Transverse colon (tissue), 4 donors: ENCODE measurements around the gene LAMA2. TPM values are rescaled to one million over a fixed set of nuclear protein-coding genes. Genes with fewer than 3 reads are reported as not detected.

Experiments used
- DNase-seq: peaks from one replicate; pipeline ENCODE4 v3.0.0-alpha.2; 2019
- H3K27ac ChIP-seq, 4 donors: fragments of 200-600 bp; sonication (generic); 2 replicates each; pipeline ENCODE4 v1.5.1; 2016 to 2018; ENCODE audit warnings: inconsistent platforms in 4 of 4
- H3K27me3 ChIP-seq: fragments of 200-600 bp; sonication (generic); 2 replicates; pipeline ENCODE4 v1.5.1; 2017; ENCODE audit warnings: inconsistent platforms
- H3K36me3 ChIP-seq, 4 donors: fragments of 200-600 bp; sonication (generic); 2 replicates each; pipeline ENCODE4 v1.5.1; 2017 to 2019; ENCODE audit warnings: inconsistent platforms in 4 of 4
- H3K4me1 ChIP-seq, 4 donors: fragments of 200-600 bp; sonication (generic); 2 replicates each; pipeline ENCODE4 v1.5.1; 2017 to 2020; ENCODE audit warnings: inconsistent platforms in 4 of 4
- H3K4me3 ChIP-seq, 4 donors: fragments of 200-600 bp; sonication (generic); 1 replicate in 1 of 4; 2 replicates in 3 of 4; pipeline versions ENCODE4 v1.5.1 to v1.6.1; 2017 to 2019; ENCODE audit warnings: inconsistent platforms in 4 of 4
- H3K9me3 ChIP-seq, 2 donors: fragments of 200-600 bp; sonication (generic); 2 replicates each; pipeline ENCODE4 v1.5.1; 2017 to 2019; ENCODE audit warnings: inconsistent platforms in 2 of 2
- EP300 ChIP-seq: sonication (generic); formaldehyde crosslinking; IDR thresholded peaks from one replicate; pipeline ENCODE4 v1.6.1; 2017; ENCODE audit warnings: antibody characterized with exemption, low read depth
- POLR2A ChIP-seq: fragments of 450-650 bp; IDR thresholded peaks from one replicate; pipeline ENCODE4 v1.6.1; 2016; ENCODE audit warnings: antibody characterized with exemption, mild to moderate bottlenecking, moderate library complexity
- POLR2AphosphoS5 ChIP-seq, 3 donors: sonication (generic); formaldehyde crosslinking; IDR thresholded peaks; one replicate each; pipeline ENCODE4 v1.6.1; 2016; ENCODE audit warnings: antibody characterized with exemption in 3 of 3
- WGBS, 2 donors: methylation state at CpG; one replicate each; pipeline ENCODE4 v1.1.5; 2018; ENCODE audit warnings: low coverage in 1 of 2; 5-methylcytosine and 5-hydroxymethylcytosine counted together
- in situ Hi-C, 4 donors: fragments of 200-750 bp; cut with MboI; loops; one replicate each; pipeline versions ENCODE4 v1.15.0 to v1.15.1; 2017; ENCODE audit warnings: low sequenced_read_pairs in 3 of 4, low pct_ligation_motif_present in 1 of 4, low pct_unique_long_range_greater_than_20kb in 1 of 4
- intact Hi-C: fragments of 100-400 bp; cut with DNase I; formaldehyde crosslinking; loops from one replicate; pipeline ENCODE4 v1.15.1; 2023; ENCODE audit warnings: low total_unique reads
- total RNA-seq, 4 donors: library from RNA; depleted of rRNA; stranded (reverse); fragments of >200 nt; gene quantifications; one replicate each; pipeline ENCODE4 v1.1.0, GENCODE V29; 2016
- TF ChIP-seq, protein P1 (sequence below), 5 experiments: fragments of 200-600 bp in 3 of 5; fragments of 450-650 bp in 2 of 5; sonication (generic) in 3 of 5; IDR thresholded peaks; 1 replicate in 2 of 5; 2 replicates in 3 of 5; pipeline ENCODE4 v1.5.1; 2016 to 2017; ENCODE audit warnings: antibody characterized with exemption in 5 of 5, inconsistent platforms in 3 of 5, mild to moderate bottlenecking in 2 of 5, moderate library complexity in 1 of 5

LAMA2 gene
- total RNA-seq, 4 donors from 2014 or later, result 12.3 to 43.0 (median 32.1) TPM

DNA sequence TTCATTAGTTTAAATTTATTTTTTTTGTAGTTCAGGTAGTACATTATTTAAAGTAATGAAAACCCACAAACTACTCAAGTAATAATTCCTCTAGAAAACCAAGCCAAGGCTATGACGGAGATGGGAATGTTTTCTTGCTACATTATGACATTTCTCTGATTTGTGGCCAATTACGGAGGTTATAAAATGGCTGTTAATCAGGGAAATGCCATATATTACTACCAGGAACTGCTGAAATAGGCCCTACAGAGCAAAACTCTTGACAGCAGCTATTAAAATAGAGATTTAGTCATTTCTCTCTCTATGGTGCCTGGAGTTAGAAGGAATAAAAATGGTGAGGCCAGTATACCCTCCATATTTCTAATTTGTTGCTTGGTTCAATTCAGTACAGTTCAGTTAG is 547.0 kb downstream of the LAMA2 start:
- H3K9me3 ChIP-seq, result no peaks in the 10 kb centered on the region
- no peaks in the 10 kb centered on the region for H3K27me3 ChIP-seq
- H3K4me3 ChIP-seq, result no peak overlapping the region
- no peak overlapping the region for H3K27ac ChIP-seq
- in situ Hi-C loops (no loop called here), intact Hi-C loops (no loop called here)
- H3K36me3 ChIP-seq, result no peaks in the 10 kb centered on the region
- DNase-seq, result no peak
- no peaks in the 10 kb centered on the region for H3K4me1 ChIP-seq
- TF ChIP-seq POLR2AphosphoS5 (IDR thresholded peaks at IDR 0.05) (no peak), POLR2A (no peak), EP300 (no peak)
- TF ChIP-seq, protein P1, sequence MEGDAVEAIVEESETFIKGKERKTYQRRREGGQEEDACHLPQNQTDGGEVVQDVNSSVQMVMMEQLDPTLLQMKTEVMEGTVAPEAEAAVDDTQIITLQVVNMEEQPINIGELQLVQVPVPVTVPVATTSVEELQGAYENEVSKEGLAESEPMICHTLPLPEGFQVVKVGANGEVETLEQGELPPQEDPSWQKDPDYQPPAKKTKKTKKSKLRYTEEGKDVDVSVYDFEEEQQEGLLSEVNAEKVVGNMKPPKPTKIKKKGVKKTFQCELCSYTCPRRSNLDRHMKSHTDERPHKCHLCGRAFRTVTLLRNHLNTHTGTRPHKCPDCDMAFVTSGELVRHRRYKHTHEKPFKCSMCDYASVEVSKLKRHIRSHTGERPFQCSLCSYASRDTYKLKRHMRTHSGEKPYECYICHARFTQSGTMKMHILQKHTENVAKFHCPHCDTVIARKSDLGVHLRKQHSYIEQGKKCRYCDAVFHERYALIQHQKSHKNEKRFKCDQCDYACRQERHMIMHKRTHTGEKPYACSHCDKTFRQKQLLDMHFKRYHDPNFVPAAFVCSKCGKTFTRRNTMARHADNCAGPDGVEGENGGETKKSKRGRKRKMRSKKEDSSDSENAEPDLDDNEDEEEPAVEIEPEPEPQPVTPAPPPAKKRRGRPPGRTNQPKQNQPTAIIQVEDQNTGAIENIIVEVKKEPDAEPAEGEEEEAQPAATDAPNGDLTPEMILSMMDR (IDR thresholded peaks at IDR 0.05), result no peak
- WGBS, 2 donors, result 69 to 72% methylated on average over 2 of the region's 2 CpGs

DNA sequence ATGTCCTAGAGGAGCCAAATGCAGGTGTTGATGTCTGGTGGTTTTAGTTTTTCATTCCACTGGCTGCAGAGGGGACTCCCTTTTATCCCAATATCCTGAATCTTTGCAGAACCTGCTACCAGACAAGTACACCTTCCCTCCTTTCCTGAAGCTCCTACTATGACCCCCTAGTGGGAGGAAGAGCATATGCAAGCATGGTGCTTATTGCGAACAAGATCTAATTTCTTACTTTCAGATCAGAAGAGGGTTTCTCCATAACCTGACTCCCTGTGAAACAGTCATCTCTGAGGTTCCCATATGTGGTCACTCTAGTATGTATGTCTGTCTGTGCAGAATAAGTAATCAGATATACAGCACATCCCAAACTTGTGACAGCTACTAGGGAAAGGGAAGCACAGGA is 549.8 kb downstream of the LAMA2 start:
- H3K4me1 ChIP-seq, result no peaks in the 10 kb centered on the region
- H3K9me3 ChIP-seq, result no peaks in the 10 kb centered on the region
- TF ChIP-seq POLR2AphosphoS5 (IDR thresholded peaks at IDR 0.05) (no peak), EP300 (no peak), POLR2A (no peak)
- TF ChIP-seq, protein P1 (IDR thresholded peaks at IDR 0.05), result no peak
- no peaks in the 10 kb centered on the region for H3K36me3 ChIP-seq
- in situ Hi-C loops (no loop called here), intact Hi-C loops (no loop called here)
- H3K27ac ChIP-seq, result no peak overlapping the region
- H3K27me3 ChIP-seq, result no peaks in the 10 kb centered on the region
- DNase-seq, result no peak
- H3K4me3 ChIP-seq, result no peak overlapping the region
- WGBS, 2 donors, result 72 to 100% methylated on average over 1 of the region's 1 CpG

DNA sequence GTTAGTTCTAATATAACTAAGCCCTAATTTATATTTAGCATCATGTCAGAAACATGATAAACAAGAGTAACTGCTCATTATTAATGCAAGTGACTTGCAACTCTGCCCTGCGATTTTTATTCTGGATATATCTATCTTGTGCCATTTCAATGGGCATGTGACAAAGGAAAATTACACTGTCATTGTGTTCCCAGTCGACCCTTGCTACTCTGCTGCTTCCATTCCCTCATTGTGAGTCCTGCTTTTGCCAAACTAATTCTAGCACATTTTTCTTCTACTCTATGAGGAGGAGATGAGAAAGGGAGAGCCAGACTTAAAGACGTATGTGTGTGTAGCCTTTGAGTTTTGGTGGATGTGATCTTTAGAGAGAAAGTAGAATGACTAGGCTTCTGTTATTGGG is 551.2 kb downstream of the LAMA2 start:
- in situ Hi-C loops (no loop called here), intact Hi-C loops (no loop called here)
- Histone ChIP-seq H3K9me3 (no peaks in the 10 kb centered on the region), H3K27me3 (no peaks in the 10 kb centered on the region), H3K4me1 (no peaks in the 10 kb centered on the region), H3K4me3 (no peak overlapping the region), H3K36me3 (no peaks in the 10 kb centered on the region), H3K27ac (no peak overlapping the region)
- DNase-seq, result no peak
- TF ChIP-seq POLR2A, result no peak
- TF ChIP-seq POLR2AphosphoS5 (IDR thresholded peaks at IDR 0.05), result no peak
- TF ChIP-seq, protein P1 (IDR thresholded peaks at IDR 0.05), result no peak
- TF ChIP-seq EP300, result no peak
- 72 to 75% methylated on average over 3 of the region's 3 CpGs for WGBS, 2 donors

DNA sequence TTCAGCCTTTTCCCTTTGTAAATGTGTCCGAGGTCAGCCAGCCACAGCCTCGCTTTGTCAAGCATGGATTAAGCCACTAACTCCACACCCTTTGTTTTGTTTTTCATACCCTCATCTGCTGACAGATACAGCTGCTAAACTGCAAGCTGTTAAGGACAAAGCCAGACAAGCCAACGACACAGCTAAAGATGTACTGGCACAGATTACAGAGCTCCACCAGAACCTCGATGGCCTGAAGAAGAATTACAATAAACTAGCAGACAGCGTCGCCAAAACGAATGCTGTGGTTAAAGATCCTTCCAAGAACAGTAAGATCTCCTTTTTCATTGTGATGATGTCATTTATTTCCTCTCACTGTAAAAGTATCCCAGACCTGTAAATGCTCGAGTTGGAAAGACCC is 557.8 kb downstream of the LAMA2 start:
- Histone ChIP-seq H3K27ac (no peak overlapping the region), H3K9me3 (no peaks in the 10 kb centered on the region), H3K4me3 (no peak overlapping the region), H3K27me3 (no peaks in the 10 kb centered on the region), H3K4me1 (no peaks in the 10 kb centered on the region), H3K36me3 (no peaks in the 10 kb centered on the region)
- no peak for DNase-seq
- 37 to 50% methylated on average over 8 of the region's 8 CpGs for WGBS, 2 donors
- intact Hi-C loops, result no loop called here
- TF ChIP-seq POLR2AphosphoS5 (IDR thresholded peaks at IDR 0.05), result no peak
- no peak for TF ChIP-seq EP300
- TF ChIP-seq, protein P1 (IDR thresholded peaks at IDR 0.05), result no peak
- TF ChIP-seq POLR2A, result no peak
- in situ Hi-C loops, result no loop called here
